ENCODE data around the gene ATP1A2. TPM values are rescaled to one million over a fixed set of nuclear protein-coding genes. Genes with fewer than 3 reads are reported as not detected.
"Not testable (repeated sequence)": the region's sequence is repeated elsewhere in the genome, so short reads cannot be mapped to it uniquely, and the experiment has no call there.

The ATP1A2 gene
- total RNA-seq, 4 donors from 2014 or later = 1.1 to 5.8 (median 5.0) TPM

- 60 to 68% methylated on average over 16 of the region's 16 CpGs for WGBS, 2 donors
- intact Hi-C loops (cut with DNase I; ENCODE audit: low total_unique reads) = loop anchor here (2.0 kb wide), 1 partner anchor 66 kb away; no protein-coding TSS in a partner anchor
- TF ChIP-seq POLR2A (IDR thresholded peaks at IDR 0.05) (no peak), CTCF (IDR thresholded peaks at IDR 0.05) (no peak)
- no peak for DNase-seq (ENCODE audit: low spot score in 2 of 2)
- H3K4me3 ChIP-seq (ENCODE audit: low read depth, poor library complexity, severe bottlenecking) = no peak overlapping the region
Observed at GRCh38 chr1:160122978-160123495, 7.5 kb downstream of the ATP1A2 start.

GRCh38 chr1:160123726-160124125 is 8.2 kb downstream of the ATP1A2 start:
- no peak overlapping the region for H3K4me3 ChIP-seq (ENCODE audit: low read depth, poor library complexity, severe bottlenecking)
- no peak for TF ChIP-seq CTCF (IDR thresholded peaks at IDR 0.05)
- TF ChIP-seq POLR2A (IDR thresholded peaks at IDR 0.05) = no peak
- no peak for DNase-seq (ENCODE audit: low spot score in 2 of 2)
- intact Hi-C loops (cut with DNase I; ENCODE audit: low total_unique reads) = loop anchor here (2.0 kb wide), 1 partner anchor 65 kb away; no protein-coding TSS in a partner anchor

GRCh38 chr1:160124705-160125478 is 9.3 kb downstream of the ATP1A2 start:
- no peak for DNase-seq (ENCODE audit: low spot score in 2 of 2)
- intact Hi-C loops (cut with DNase I; ENCODE audit: low total_unique reads) = no loop called here
- 43 to 61% methylated on average over 8 of the region's 8 CpGs for WGBS, 2 donors
- no peak for TF ChIP-seq POLR2A (IDR thresholded peaks at IDR 0.05)
- TF ChIP-seq CTCF (IDR thresholded peaks at IDR 0.05) = no peak
- no peak overlapping the region for H3K4me3 ChIP-seq (ENCODE audit: low read depth, poor library complexity, severe bottlenecking)

- 77 to 87% methylated on average over 1 of the region's 1 CpG for WGBS, 2 donors
- DNase-seq (ENCODE audit: low spot score in 2 of 2) = no peak
- H3K4me3 ChIP-seq (ENCODE audit: low read depth, poor library complexity, severe bottlenecking) = no peak overlapping the region
- no peak for TF ChIP-seq POLR2A (IDR thresholded peaks at IDR 0.05)
- TF ChIP-seq CTCF (IDR thresholded peaks at IDR 0.05) = no peak
- intact Hi-C loops (cut with DNase I; ENCODE audit: low total_unique reads) = no loop called here
Observed at GRCh38 chr1:160125746-160126145, 10.2 kb downstream of the ATP1A2 start.

- DNase-seq (ENCODE audit: low spot score in 2 of 2); intact Hi-C loops (cut with DNase I; ENCODE audit: low total_unique reads); H3K4me3 ChIP-seq (ENCODE audit: low read depth, poor library complexity, severe bottlenecking): not testable (repeated sequence)
- WGBS, 2 donors = 73% methylated on average over 4 of the region's 4 CpGs
Observed at GRCh38 chr1:160126342-160126741, 10.8 kb downstream of the ATP1A2 start.

- WGBS, 2 donors = 95 to 97% methylated on average over 7 to 8 of the region's 9 CpGs
- intact Hi-C loops (cut with DNase I; ENCODE audit: low total_unique reads) = no loop called here
- no peak for TF ChIP-seq POLR2A (IDR thresholded peaks at IDR 0.05)
- TF ChIP-seq CTCF (IDR thresholded peaks at IDR 0.05) = no peak
- no peak for DNase-seq (ENCODE audit: low spot score in 2 of 2)
- no peak overlapping the region for H3K4me3 ChIP-seq (ENCODE audit: low read depth, poor library complexity, severe bottlenecking)
Observed at GRCh38 chr1:160127381-160127780, 11.8 kb downstream of the ATP1A2 start.
